Caco-2 (cell line): ENCODE results near the gene NELFA. TPM values are rescaled to one million over a fixed set of nuclear protein-coding genes. Genes with fewer than 3 reads are reported as not detected.

Source experiments
- BruUV-seq: library from RNA; stranded (reverse); fragments of 400-500 nt; replicated peaks from 2 replicates; lab custom pipeline; 2021; lab: Mats Ljungman, UMichigan
- CTCF ChIA-PET: fragments of 300-600 bp; sonication (Branson Sonifier 250); formaldehyde crosslinking; loops from one replicate; lab custom pipeline; 2022; ENCODE audit warnings: antibody characterized with exemption; lab: Charles Lee
- POLR2A ChIA-PET: fragments of 300-600 bp; sonication (Branson Sonifier 250); formaldehyde crosslinking; loops from one replicate; lab custom pipeline; 2022; ENCODE audit warnings: antibody characterized with exemption; lab: Charles Lee
- DNase-seq, 2 experiments: peaks; one replicate each; pipeline versions ENCODE4 v3.0.0 to v3.0.0-alpha.2; 2020 to 2022
- H3K27me3 ChIP-seq: replicated peaks from 2 replicates; pipeline ENCODE4 v1.6.0; 2011; ENCODE audit warnings: low read length; ENCODE audit not compliant: control insufficient read depth, insufficient read depth
- H3K36me3 ChIP-seq: 2 replicates; pipeline ENCODE4 v1.5.1; 2011; ENCODE audit warnings: low read length; ENCODE audit not compliant: control insufficient read depth, insufficient read depth
- H3K4me1 ChIP-seq: fragments of 250-450 bp; sonication (Bioruptor Pico); 2 replicates; pipeline ENCODE4 v1.5.1; 2020; ENCODE audit warnings: mild to moderate bottlenecking
- H3K4me3 ChIP-seq: 2 replicates; pipeline ENCODE4 v1.5.1; 2011; ENCODE audit warnings: low read depth, mild to moderate bottlenecking, control low read depth, low read length
- H3K9me3 ChIP-seq: fragments of 250-450 bp; sonication (Bioruptor Pico); 2 replicates; pipeline ENCODE4 v1.5.1; 2020; ENCODE audit warnings: mild to moderate bottlenecking, moderate library complexity
- H3K27ac Mint-ChIP-seq: one replicate; pipeline ENCODE4 v1.8.0; 2022; ENCODE audit warnings: mixed read lengths; ENCODE audit not compliant: unreplicated experiment
- H3K27me3 Mint-ChIP-seq: one replicate; pipeline ENCODE4 v1.8.0; 2022; ENCODE audit warnings: mixed read lengths; ENCODE audit not compliant: insufficient read depth, unreplicated experiment
- H3K36me3 Mint-ChIP-seq: one replicate; pipeline ENCODE4 v1.8.0; 2022; ENCODE audit warnings: mild to moderate bottlenecking, mixed read lengths; ENCODE audit not compliant: insufficient read depth, unreplicated experiment
- H3K4me1 Mint-ChIP-seq: one replicate; pipeline ENCODE4 v1.8.0; 2022; ENCODE audit warnings: low read depth, mixed read lengths; ENCODE audit not compliant: unreplicated experiment
- H3K4me3 Mint-ChIP-seq: one replicate; pipeline ENCODE4 v1.8.0; 2022; ENCODE audit warnings: mild to moderate bottlenecking, moderate library complexity, mixed read lengths; ENCODE audit not compliant: unreplicated experiment
- H3K9me3 Mint-ChIP-seq: one replicate; pipeline ENCODE4 v1.8.0; 2022; ENCODE audit warnings: mixed read lengths; ENCODE audit not compliant: unreplicated experiment
- intact Hi-C: fragments of 100-400 bp; cut with micrococcal nuclease; formaldehyde crosslinking; loops from one replicate; pipeline ENCODE4 v1.10.0; 2022; ENCODE audit not compliant: unreplicated experiment
- total RNA-seq: library from RNA; stranded (reverse); gene quantifications from 2 replicates; pipeline ENCODE4 v1.2.3, GENCODE V29; 2022
- TF ChIP-seq, protein P1 (sequence below), 2 experiments: fragments of 200-600 bp in 1 of 2; IDR thresholded peaks; 1 replicate in 1 of 2; 2 replicates in 1 of 2; pipeline versions ENCODE4 v1.5.1 to v1.8.0; 2011 to 2022; ENCODE audit warnings: antibody characterized with exemption in 1 of 2, control low read depth in 1 of 2, inconsistent platforms in 1 of 2, low read depth in 1 of 2, low read length in 1 of 2, mild to moderate bottlenecking in 1 of 2, moderate library complexity in 1 of 2; ENCODE audit not compliant: insufficient read depth in 1 of 2, severe bottlenecking in 1 of 2, unreplicated experiment in 1 of 2

The NELFA gene
- total RNA-seq, 1 experiment from 2014 or later: 53.0 TPM

DNA sequence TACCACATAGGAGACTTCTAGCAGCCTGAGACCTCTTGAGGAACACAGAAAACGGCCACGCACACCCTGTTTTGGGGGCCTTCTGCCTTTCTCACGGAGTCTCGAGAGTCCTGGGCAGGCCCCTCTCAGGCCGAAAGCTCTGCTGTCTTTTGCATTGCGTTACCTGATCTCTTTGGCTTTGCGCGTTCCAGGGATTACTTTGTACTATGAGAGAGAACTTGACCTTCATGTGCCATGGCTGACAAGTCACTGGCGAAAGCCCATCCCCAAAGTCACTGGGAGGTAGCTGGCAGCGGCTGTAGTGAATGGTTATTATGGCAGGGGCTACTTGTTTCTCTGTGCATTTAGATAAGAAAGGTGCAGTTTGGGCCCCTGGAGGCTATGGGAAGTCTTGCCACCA is 42.3 kb upstream of the NELFA start:
- ChIA-PET POLR2A (no interaction called here), CTCF (no interaction called here)
- H3K36me3 Mint-ChIP-seq: no peaks in the 10 kb centered on the region
- BruUV-seq: no TSS peak
- H3K27ac Mint-ChIP-seq: no peak overlapping the region
- no peaks in the 10 kb centered on the region for H3K4me1 Mint-ChIP-seq
- no peak overlapping the region for H3K4me3 Mint-ChIP-seq
- Histone ChIP-seq H3K4me1 (no peaks in the 10 kb centered on the region), H3K9me3 (no peaks in the 10 kb centered on the region), H3K36me3 (no peaks in the 10 kb centered on the region), H3K27me3 (no peaks in the 10 kb centered on the region), H3K4me3 (no peak overlapping the region)
- TF ChIP-seq, protein P1, sequence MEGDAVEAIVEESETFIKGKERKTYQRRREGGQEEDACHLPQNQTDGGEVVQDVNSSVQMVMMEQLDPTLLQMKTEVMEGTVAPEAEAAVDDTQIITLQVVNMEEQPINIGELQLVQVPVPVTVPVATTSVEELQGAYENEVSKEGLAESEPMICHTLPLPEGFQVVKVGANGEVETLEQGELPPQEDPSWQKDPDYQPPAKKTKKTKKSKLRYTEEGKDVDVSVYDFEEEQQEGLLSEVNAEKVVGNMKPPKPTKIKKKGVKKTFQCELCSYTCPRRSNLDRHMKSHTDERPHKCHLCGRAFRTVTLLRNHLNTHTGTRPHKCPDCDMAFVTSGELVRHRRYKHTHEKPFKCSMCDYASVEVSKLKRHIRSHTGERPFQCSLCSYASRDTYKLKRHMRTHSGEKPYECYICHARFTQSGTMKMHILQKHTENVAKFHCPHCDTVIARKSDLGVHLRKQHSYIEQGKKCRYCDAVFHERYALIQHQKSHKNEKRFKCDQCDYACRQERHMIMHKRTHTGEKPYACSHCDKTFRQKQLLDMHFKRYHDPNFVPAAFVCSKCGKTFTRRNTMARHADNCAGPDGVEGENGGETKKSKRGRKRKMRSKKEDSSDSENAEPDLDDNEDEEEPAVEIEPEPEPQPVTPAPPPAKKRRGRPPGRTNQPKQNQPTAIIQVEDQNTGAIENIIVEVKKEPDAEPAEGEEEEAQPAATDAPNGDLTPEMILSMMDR (IDR thresholded peaks at IDR 0.05; ENCODE audit: insufficient read depth in 1 of 2, low read depth in 1 of 2, low read length in 1 of 2, severe bottlenecking in 1 of 2, unreplicated experiment in 1 of 2): no peak
- peaks cover 5% of the 10 kb centered on the region for H3K27me3 Mint-ChIP-seq
- H3K9me3 Mint-ChIP-seq: no peaks in the 10 kb centered on the region
- intact Hi-C loops: no loop called here
- no peak for DNase-seq

DNA sequence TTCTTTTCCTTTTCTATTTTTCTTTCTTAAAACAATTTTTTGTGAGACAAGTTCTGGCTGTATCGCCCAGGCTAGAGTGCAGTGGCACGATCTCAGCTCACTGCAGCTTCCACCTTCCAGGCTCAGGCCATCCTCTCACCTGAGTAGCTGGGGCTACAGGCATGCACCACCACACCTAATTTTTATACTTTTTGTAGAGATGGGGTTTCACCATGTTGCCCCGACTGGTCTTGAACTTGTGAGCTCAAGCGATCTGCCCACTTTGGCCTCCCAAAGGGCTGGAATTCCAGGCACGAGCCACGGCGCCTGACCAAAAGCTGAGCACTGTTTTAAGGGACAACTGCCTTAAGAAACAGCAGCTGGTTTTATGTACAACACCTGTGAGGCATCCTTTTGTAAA is 41.0 kb upstream of the NELFA start:
- no peaks in the 10 kb centered on the region for H3K9me3 ChIP-seq
- no peaks in the 10 kb centered on the region for H3K4me1 Mint-ChIP-seq
- H3K4me3 ChIP-seq: no peak overlapping the region
- TF ChIP-seq, protein P1 (IDR thresholded peaks at IDR 0.05; ENCODE audit: insufficient read depth in 1 of 2, low read depth in 1 of 2, low read length in 1 of 2, severe bottlenecking in 1 of 2, unreplicated experiment in 1 of 2): no peak
- no peak overlapping the region for H3K27ac Mint-ChIP-seq
- POLR2A ChIA-PET: interaction anchor here (0.6 to 0.7 kb wide), 2 partner anchors 14 to 42 kb away, joined by 3 read pairs; no protein-coding TSS in a partner anchor
- H3K4me1 ChIP-seq: no peaks in the 10 kb centered on the region
- CTCF ChIA-PET: no interaction called here
- no peaks in the 10 kb centered on the region for H3K36me3 ChIP-seq
- no peak overlapping the region for H3K4me3 Mint-ChIP-seq
- no peaks in the 10 kb centered on the region for H3K27me3 ChIP-seq
- DNase-seq: no peak
- H3K36me3 Mint-ChIP-seq: peaks cover 6% of the 10 kb centered on the region
- H3K27me3 Mint-ChIP-seq: peaks cover 3% of the 10 kb centered on the region
- H3K9me3 Mint-ChIP-seq: no peaks in the 10 kb centered on the region
- BruUV-seq: no TSS peak
- intact Hi-C loops: loop anchor here (5.0 kb wide), 1 partner anchor 137 kb away; no protein-coding TSS in a partner anchor

DNA sequence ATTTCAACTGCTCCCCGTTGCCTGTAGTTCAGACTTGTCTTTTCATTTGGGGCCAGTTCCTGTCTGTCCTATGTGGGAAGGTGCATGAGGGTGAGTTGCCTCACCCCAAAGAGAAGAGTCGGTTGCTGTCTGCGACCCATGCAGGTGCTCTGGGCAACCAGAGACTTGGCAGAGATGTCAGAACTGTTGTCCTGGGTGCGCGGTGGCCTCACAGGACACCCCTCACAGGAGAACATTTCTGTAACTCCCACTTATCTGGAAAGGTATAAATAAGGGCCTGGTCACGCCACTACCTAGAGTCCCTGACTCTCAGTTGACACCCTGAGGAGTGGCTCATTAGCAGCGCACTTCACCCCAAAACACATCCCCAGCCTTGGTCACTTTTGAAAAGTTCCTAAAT is 40.6 kb upstream of the NELFA start:
- TF ChIP-seq, protein P1 (IDR thresholded peaks at IDR 0.05; ENCODE audit: insufficient read depth in 1 of 2, low read depth in 1 of 2, low read length in 1 of 2, severe bottlenecking in 1 of 2, unreplicated experiment in 1 of 2): no peak
- no peaks in the 10 kb centered on the region for H3K9me3 Mint-ChIP-seq
- intact Hi-C loops: loop anchor here (5.0 kb wide), 1 partner anchor 138 kb away; no protein-coding TSS in a partner anchor
- no peak overlapping the region for H3K4me3 Mint-ChIP-seq
- Histone ChIP-seq H3K27me3 (no peaks in the 10 kb centered on the region), H3K4me1 (no peaks in the 10 kb centered on the region), H3K9me3 (no peaks in the 10 kb centered on the region), H3K4me3 (no peak overlapping the region), H3K36me3 (no peaks in the 10 kb centered on the region)
- no peak for DNase-seq
- BruUV-seq: no TSS peak
- H3K4me1 Mint-ChIP-seq: no peaks in the 10 kb centered on the region
- H3K36me3 Mint-ChIP-seq: peaks cover 6% of the 10 kb centered on the region
- H3K27ac Mint-ChIP-seq: no peak overlapping the region
- ChIA-PET POLR2A (interaction anchor here (0.6 to 0.7 kb wide), 2 partner anchors 13 to 42 kb away, joined by 3 read pairs; no protein-coding TSS in a partner anchor), CTCF (no interaction called here)
- H3K27me3 Mint-ChIP-seq: peaks cover 3% of the 10 kb centered on the region
